ENCODE results near the gene ARHGEF28.

Gene ARHGEF28

DNA sequence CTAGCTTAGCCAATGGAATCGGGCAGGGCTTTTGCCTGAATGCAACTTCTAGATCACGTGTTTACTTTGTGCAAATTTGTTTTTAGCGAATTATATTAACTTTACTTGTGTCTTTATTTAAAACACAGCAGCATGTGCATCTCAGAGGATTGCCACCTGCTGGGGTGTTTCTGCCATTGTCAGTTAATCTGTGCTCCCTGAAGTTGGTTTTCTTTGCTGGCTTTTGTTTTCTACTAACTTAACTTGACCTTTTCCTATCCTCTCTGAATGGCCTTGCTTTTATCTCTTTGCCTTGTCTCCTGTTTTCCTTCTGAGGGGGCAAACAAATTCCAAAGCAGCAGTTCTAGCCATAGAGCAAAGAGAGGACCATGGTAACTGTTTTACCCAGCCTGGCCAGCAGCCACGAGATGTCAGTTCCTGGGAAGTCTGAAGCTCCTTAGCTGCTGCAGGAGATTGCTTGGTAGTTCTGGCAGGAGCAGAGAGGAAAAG, 67.6 kb downstream of the ARHGEF28 start:
- DNase-seq, result no peak

GRCh38 chr5:73694089-73694488, 68.1 kb downstream of the ARHGEF28 start:
- DNase-seq, result no peak

- no peak for DNase-seq
Measured at GRCh38 chr5:73698011-73698410, 72.0 kb downstream of the ARHGEF28 start.

DNA sequence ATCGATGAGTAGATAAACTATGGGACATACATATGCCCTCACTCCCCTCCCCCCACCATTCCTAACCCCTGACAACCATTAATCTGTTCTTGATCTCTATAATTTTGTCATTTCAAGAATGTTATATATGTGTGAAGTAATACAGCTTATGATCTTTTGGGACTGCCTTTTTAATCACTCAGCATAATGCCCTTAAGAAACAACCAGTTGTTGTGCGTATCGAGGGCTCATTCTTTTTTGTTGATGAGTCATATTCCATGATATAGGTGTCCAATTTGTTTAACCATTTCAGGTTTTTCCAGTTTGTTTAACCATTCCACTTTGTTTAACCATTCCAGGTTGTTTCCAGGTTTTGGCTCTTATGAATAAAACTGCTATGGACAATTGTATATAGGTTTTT, 75.6 kb downstream of the ARHGEF28 start:
- no peak for DNase-seq

DNA sequence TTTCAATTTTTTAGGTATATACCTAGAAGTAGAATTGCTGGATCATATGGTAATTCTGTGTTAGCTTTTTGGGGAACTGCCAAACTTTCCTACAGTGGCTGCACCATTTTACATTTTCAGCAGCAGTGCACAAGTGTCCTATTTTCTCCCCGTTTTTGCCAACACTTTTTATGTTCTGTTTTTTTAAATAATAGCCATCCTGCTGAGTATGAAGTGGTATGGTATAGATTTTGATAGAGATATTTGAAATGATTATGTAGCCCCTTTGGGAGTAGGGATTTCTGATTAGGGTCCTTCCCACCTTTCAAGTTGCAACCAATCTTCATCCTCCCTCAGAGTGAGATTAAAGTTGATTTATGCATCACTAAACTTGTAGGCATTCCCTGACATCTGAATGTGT, 76.5 kb downstream of the ARHGEF28 start:
- DNase-seq, result no peak

DNA sequence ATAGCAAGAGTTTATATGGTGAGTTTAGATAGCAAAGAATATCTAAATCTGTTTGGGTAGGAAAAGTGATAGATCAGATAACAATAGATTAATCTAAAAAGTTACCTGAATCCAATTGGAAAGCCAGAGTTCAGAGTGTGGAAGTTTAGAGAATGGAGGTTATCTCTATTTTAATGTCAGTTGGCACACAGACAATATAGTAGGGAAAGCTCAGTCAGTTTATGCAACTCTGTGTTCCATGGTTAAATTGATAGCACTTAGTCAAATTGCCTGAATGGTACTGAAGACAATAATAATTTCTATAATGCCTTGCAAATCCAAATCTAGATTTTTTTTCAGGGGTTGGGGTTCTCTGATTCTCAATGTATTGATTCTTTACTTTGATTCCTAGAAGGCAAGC, 77.0 kb downstream of the ARHGEF28 start:
- no peak for DNase-seq

DNA sequence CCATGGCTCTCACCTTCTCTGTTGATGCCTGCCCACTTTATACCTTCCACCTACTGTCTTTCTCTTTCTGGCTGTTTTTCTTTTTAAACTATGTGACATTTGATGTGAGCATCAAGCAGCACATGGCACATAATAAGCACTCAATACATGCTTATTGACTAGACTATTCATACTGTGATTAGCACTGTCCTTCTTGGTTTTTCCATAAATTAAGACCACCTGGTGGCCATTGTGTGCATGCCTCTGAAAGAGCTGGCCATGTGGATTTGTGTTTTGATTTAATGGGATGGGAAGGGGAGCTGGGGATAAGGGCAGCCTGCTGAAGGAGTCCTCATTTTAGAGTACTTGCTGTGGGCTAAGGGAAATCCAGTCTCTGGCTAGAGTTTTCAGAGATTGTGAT, 79.4 kb downstream of the ARHGEF28 start:
- no peak for DNase-seq

DNA sequence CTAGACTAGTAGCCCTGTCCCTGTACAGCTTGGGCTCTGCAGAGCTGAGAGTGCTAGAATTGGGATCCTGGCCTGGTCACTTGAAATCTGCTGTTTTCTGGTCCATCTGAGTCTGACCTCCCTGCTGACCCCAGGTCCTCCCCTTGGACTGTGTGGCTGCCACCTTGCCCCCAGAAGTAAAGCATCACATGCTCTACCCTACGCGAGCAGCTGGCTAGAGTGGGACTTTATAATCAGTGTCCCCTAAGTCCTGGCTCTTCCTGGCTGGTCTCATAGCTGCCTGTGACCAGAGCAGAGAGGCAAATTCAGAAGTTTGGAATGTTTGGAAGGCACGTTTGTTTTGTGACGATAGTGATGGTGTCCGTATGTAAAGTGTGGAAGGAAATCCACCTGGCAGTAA, 81.0 kb downstream of the ARHGEF28 start:
- no peak for DNase-seq

DNA sequence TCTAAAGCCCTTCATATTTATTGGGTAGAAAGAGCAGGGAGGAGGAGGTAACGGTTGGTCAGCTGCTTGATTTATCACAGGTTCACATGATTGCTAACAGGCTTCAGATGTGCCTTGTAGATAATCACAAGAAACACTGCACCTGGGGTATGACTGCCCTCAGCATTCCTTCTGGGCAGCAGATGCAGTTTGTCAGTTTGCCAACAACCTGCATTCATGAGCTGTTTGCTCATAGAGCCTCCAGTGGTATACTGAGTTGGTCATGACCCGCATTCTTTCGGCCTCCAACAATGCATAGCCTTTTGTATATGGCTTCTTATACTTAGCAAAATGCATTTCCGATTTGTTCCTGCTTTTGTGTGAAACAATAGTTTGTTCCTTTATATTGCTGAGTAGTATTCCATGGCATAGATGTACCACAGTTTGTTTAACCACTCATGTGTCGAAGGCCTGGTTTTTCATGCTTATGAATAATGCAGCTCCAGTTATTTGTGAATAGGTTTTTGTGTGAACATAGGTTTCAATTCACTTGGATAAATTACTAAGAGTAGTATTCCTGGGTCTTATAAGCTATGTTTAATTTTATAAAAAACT, 83.6 kb downstream of the ARHGEF28 start:
- DNase-seq, result peak; percentile 42

GRCh38 chr5:73716284-73716808, 90.3 kb downstream of the ARHGEF28 start:
- DNase-seq, result no peak

GRCh38 chr5:73718762-73719161, 92.8 kb downstream of the ARHGEF28 start:
- no peak for DNase-seq

DNA sequence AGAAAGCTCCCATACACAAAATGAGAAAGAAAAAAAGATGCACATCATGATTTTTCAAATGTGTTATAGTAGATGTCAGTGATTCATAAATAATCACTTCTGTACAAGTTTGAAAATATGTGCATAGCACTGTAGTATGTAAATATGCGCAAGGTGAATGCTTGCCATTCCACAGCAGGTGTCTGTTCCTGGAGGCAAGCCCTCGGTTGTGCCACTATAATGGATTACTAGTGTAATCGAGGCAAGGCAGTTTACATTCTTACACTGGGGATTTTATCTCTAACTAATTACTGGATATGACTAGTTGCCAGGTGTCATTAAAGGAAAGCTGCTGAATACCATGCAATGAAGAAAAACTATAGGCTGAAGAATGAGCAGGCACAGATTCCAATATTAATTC, 93.6 kb downstream of the ARHGEF28 start:
- DNase-seq, result no peak

- DNase-seq, result no peak
Measured at GRCh38 chr5:73722231-73722630, 96.2 kb downstream of the ARHGEF28 start.

GRCh38 chr5:73726071-73726470, 100.1 kb downstream of the ARHGEF28 start:
- no peak for DNase-seq

DNA sequence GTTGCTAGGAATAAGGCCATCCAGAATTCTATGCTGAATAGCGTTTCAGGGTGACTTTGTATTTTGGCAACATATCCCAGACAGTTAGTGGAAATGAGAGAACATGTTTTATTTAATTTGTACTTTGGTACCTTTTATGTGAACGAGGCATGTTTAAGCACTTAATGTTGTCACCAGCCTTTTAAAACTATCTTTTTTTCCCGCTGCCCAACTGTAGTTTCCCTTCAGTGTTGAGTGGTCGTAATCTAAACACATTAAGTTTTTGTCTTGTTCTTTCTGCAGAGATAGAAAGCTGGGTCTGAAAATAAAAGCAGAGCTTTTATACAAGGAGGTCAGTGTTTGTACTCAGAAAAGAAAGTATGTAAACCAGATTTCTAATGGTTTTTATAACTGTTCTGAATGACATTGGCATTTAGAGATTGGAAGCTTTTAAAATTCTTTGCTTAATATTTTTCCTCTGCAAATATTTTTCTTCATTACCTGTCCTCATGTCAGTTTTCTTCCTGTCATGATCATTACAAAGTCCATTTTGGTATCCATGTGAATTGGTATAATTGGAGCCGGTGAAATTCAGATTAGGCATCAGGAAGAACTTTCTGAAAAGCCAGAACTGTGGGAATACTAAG, 100.7 kb downstream of the ARHGEF28 start:
- DNase-seq, result no peak

DNA sequence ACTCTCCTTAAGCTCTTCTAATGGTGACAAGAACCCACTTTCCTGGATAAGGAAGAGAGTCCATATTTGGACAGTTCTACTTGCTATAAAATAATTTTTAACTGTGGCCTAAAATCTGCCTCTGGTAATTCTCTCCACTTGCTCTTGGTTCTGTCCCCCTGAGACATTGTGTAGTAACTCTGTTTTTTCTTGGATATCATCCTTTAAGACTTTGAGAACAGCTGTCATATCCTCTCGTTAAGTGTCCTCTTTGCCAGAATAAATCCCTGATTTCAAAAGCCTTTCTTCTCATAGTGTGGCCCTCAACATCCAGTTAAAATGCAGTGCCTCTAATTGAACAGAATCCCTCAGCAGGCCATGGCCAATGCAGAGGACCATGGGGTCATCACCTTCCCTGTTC, 101.5 kb downstream of the ARHGEF28 start:
- no peak for DNase-seq

- no peak for DNase-seq
Measured at GRCh38 chr5:73728493-73729273, 102.7 kb downstream of the ARHGEF28 start.

GRCh38 chr5:73729329-73729728, 103.3 kb downstream of the ARHGEF28 start:
- no peak for DNase-seq

DNA sequence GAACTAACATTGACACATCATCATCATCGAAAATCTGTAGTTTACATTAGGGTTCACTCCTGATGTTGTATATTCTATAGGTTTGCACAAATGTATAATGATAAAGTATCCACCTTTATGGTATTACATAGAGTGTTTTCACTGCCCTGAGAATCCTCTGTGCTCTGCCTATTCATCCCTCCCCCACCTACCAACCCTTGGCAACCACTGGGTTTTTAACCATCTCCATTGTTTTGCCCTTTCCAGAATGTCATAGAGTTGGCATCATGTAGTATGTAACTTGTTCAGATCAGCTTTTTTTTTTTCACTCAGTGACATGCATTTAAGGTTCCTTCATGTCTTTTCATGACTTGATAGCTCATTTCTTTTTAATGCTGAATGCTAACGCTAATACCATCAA, 106.0 kb downstream of the ARHGEF28 start:
- DNase-seq, result no peak

DNA sequence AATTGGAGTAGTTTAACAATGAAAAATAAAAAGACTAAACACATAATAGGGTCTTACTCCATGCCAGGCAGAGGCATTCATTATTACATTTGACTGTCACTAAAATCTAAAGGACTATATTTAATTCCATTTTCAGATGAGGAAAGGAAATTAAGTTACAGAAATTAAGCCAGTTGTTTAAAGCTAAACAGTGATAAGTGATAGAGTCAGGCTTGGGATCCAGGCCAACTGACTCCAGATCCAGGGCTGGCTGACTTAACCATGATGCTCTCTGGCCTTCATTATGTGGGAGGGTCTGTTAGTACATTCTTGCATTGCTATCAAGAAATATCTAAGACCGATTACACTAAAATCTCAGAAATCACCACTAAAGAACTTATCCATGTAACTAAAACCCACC, 107.2 kb downstream of the ARHGEF28 start:
- no peak for DNase-seq

DNA sequence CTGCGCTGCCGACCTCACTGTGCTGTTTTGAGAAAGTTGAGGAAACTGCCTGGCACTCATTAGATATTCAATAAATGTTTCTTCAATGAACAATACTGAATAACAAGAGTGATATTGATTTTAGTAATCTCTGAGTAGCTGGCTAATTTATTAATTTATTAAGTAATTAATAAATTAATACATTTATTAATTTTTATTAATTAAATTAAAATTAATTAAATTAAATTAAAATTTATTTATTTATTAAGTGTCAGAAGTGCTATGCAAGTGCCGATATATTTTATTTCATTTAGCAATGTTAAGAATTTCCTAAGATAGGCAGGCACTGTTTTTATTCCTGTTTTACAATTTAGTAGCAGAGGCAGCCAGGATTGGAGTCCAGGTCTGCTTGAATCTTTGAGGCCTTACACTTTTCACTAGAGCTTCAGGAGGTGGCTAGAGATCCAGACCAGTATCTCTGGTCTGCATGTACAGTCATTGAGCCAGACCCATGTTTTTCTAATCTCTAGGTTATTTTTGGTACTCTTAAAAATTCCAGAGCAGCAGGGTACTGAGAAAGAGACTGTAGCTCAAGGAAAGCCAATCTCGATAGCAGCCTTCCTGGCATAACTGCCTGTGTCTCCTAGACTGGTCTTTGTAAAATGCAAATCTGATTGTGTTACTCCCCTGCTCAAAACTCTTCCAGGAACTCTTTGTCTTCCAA, 109.2 kb downstream of the ARHGEF28 start:
- DNase-seq, result no peak

DNA sequence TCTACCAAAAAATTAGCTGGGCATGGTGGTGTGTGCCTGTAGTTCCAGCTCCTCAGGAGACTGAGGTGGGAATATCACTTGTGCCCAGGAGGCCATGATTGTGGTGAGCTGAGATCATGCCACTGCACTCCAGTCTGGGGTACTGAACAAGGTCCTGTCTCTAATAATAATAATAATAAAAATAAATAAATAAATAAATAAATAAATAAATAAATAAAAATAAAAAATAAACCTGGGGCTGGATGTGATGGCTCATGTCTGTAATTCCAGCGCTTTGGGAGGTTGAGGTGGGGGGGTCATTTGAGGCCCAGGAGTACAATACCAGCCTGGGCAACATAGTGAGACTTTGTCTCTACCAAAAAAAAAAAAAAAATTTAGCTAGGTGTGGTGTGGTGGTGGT, 113.7 kb downstream of the ARHGEF28 start:
- DNase-seq, result no peak

DNA sequence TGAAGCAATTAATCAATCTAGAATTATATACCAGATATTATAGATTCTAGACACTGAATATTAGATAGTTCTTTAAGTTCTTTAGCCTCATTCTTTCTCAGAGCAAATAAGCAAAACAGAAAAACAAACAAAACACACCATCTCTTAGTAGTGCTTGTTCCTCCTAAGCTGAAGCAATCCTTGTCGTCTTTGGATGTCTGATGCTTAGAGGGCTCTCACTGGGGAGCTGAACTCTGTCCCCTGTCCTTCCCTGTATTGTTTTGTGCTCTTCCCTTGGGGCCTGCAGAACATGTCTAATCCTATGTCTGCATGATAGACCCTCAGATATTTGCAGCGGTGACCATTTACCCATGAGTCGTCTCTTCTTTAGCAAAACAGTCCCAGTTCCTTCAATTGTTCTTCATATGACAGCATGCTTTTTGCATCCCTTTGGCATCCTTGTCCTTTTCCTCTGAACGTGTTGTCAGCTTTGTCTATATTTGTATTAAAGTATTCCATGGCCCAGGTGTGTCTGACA, 114.3 kb downstream of the ARHGEF28 start:
- no peak for DNase-seq

Data from T1000 (cell line).